Measurements from ENCODE around the gene AK1. TPM values are rescaled to one million over a fixed set of nuclear protein-coding genes. Genes with fewer than 3 reads are reported as not detected.
A peak's percentile ranks its signal among the peaks of the same experiment; 100 is the strongest.

The AK1 gene
- total RNA-seq, 2 experiments from 2014 or later = 46.7 to 52.6 TPM

- peaks cover 34% of the 10 kb centered on the region for H3K36me3 ChIP-seq (ENCODE audit: insufficient read depth, low read length)
- ChIA-PET POLR2A (interaction anchor here (0.6 kb wide), 1 partner anchor 1329 kb away, joined by 3 read pairs; no protein-coding TSS in a partner anchor), CTCF (interaction anchor here (0.7 kb wide), 1 partner anchor 13 kb away, joined by 3 read pairs; no protein-coding TSS in a partner anchor)
- no peak for ATAC-seq (ENCODE audit: poor library complexity)
- no peaks in the 10 kb centered on the region for H3K27me3 ChIP-seq (ENCODE audit: control insufficient read depth in 1 of 2, insufficient read depth in 2 of 2, low read length in 2 of 2)
- peaks cover 41% of the 10 kb centered on the region for H3K4me1 Mint-ChIP-seq (ENCODE audit: low read depth)
- TF ChIP-seq CTCF (IDR thresholded peaks at IDR 0.05) = no peak
- peak overlapping the region; percentile 98 for H3K27ac Mint-ChIP-seq
- peaks cover 47% of the 10 kb centered on the region for H3K36me3 Mint-ChIP-seq (ENCODE audit: low read depth)
- H3K27ac ChIP-seq (ENCODE audit: low read depth in 1 of 2, low read length in 2 of 2) = no peak overlapping the region
- no peak overlapping the region for H3K4me3 ChIP-seq (ENCODE audit: low read length)
- H3K27me3 Mint-ChIP-seq = no peaks in the 10 kb centered on the region
- H3K9me3 ChIP-seq (ENCODE audit: control insufficient read depth in 1 of 2, insufficient read depth in 1 of 2, low read length in 2 of 2) = no peaks in the 10 kb centered on the region
- intact Hi-C loops (cut with DNase I, micrococcal nuclease) = loop anchor here in 1 of 2 experiments (5.0 kb wide), 2 partner anchors 121 to 171 kb away; partner anchors contain the start of genes CDK9 and TOR2A
- DNase-seq = peak in 1 of 14 experiments; percentile 30
- H3K4me3 Mint-ChIP-seq = no peak overlapping the region
- H3K4me1 ChIP-seq (ENCODE audit: insufficient read depth, low read length) = peaks cover 49% of the 10 kb centered on the region
- H3K9me3 Mint-ChIP-seq = no peaks in the 10 kb centered on the region
These were observed 31.1 kb upstream of the AK1 start for GRCh38 chr9:127908660-127908926.

- DNase-seq = peak in 1 of 14 experiments; percentile 19
- intact Hi-C loops (cut with DNase I, micrococcal nuclease) = loop anchor here in 1 of 2 experiments (5.0 kb wide), 2 partner anchors 121 to 171 kb away; partner anchors contain the start of genes CDK9 and TOR2A
- Histone ChIP-seq H3K4me3 (ENCODE audit: low read length) (no peak overlapping the region), H3K4me1 (ENCODE audit: insufficient read depth, low read length) (peaks cover 54% of the 10 kb centered on the region), H3K27me3 (ENCODE audit: control insufficient read depth in 1 of 2, insufficient read depth in 2 of 2, low read length in 2 of 2) (no peaks in the 10 kb centered on the region), H3K9me3 (ENCODE audit: control insufficient read depth in 1 of 2, insufficient read depth in 1 of 2, low read length in 2 of 2) (no peaks in the 10 kb centered on the region), H3K36me3 (ENCODE audit: insufficient read depth, low read length) (peaks cover 34% of the 10 kb centered on the region), H3K27ac (ENCODE audit: low read depth in 1 of 2, low read length in 2 of 2) (no peak overlapping the region)
- Mint-ChIP-seq H3K9me3 (no peaks in the 10 kb centered on the region), H3K27me3 (no peaks in the 10 kb centered on the region), H3K4me1 (ENCODE audit: low read depth) (peaks cover 47% of the 10 kb centered on the region), H3K36me3 (ENCODE audit: low read depth) (peaks cover 48% of the 10 kb centered on the region), H3K27ac (peak overlapping the region; percentile 98), H3K4me3 (no peak overlapping the region)
- ChIA-PET CTCF (no interaction called here), POLR2A (interaction anchor here (0.6 to 5.0 kb wide), 4 partner anchors 8 to 1329 kb away, joined by 3 to 77 read pairs (median 12); partner anchors contain the start of gene ST6GALNAC4)
- ATAC-seq (ENCODE audit: poor library complexity) = no peak
- TF ChIP-seq CTCF (IDR thresholded peaks at IDR 0.05) = no peak
These were observed 30.6 kb upstream of the AK1 start for GRCh38 chr9:127907867-127908659.

GRCh38 chr9:127905788-127906191, 28.3 kb upstream of the AK1 start:
- H3K4me1 Mint-ChIP-seq (ENCODE audit: low read depth) = peaks cover 58% of the 10 kb centered on the region

More at GRCh38 chr9:127905788-127906191, 28.3 kb upstream of the AK1 start:
- H3K4me3 ChIP-seq (ENCODE audit: low read length) = peak overlapping the region; percentile 63
- TF ChIP-seq CTCF (IDR thresholded peaks at IDR 0.05) = no peak
- CTCF ChIA-PET = interaction anchor here (1.5 to 2.0 kb wide), 3 partner anchors 11 to 171 kb away, joined by 4 to 6 read pairs (median 5); partner anchors contain the start of genes ST6GALNAC4 and TOR2A
- ATAC-seq (ENCODE audit: poor library complexity) (peak; percentile 62), DNase-seq (peak; percentile 49 to 88 (median 74))
- H3K4me3 Mint-ChIP-seq = peak overlapping the region; percentile 89
- peak overlapping the region; percentile 95 to 98 for H3K27ac ChIP-seq (ENCODE audit: low read depth in 1 of 2, low read length in 2 of 2)
- intact Hi-C loops (cut with DNase I, micrococcal nuclease) = loop anchor here in 1 of 2 experiments (1.0 to 5.0 kb wide), 3 partner anchors 12 to 168 kb away; partner anchors contain the start of genes CDK9, ST6GALNAC4 and TOR2A
- H3K27ac Mint-ChIP-seq = peak overlapping the region; percentile 98
- no peaks in the 10 kb centered on the region for H3K27me3 Mint-ChIP-seq
- no peaks in the 10 kb centered on the region for H3K9me3 Mint-ChIP-seq
- H3K36me3 Mint-ChIP-seq (ENCODE audit: low read depth) = peaks cover 27% of the 10 kb centered on the region
- peaks cover 61% of the 10 kb centered on the region for H3K4me1 ChIP-seq (ENCODE audit: insufficient read depth, low read length)
- peaks cover 20% of the 10 kb centered on the region for H3K36me3 ChIP-seq (ENCODE audit: insufficient read depth, low read length)
- H3K27me3 ChIP-seq (ENCODE audit: control insufficient read depth in 1 of 2, insufficient read depth in 2 of 2, low read length in 2 of 2) = no peaks in the 10 kb centered on the region
- POLR2A ChIA-PET = interaction anchor here (0.5 to 5.0 kb wide), 17 partner anchors 8 to 455 kb away, joined by 3 to 77 read pairs (median 6); partner anchors contain the start of genes CDK9, ENG, FPGS and PIP5KL1
- H3K9me3 ChIP-seq (ENCODE audit: control insufficient read depth in 1 of 2, insufficient read depth in 1 of 2, low read length in 2 of 2) = no peaks in the 10 kb centered on the region

Data from CD4-positive, alpha-beta T cell (primary cell).